Measurements from ENCODE around the gene SPTAN1. TPM values are rescaled to one million over a fixed set of nuclear protein-coding genes. Genes with fewer than 3 reads are reported as not detected.
A peak's percentile ranks its signal among the peaks of the same experiment; 100 is the strongest.
"Not testable (repeated sequence)": the region's sequence is repeated elsewhere in the genome, so short reads cannot be mapped to it uniquely, and the experiment has no call there.

The SPTAN1 gene
- total and polyA plus RNA-seq, 2 donors: 109 to 136 TPM

DNA sequence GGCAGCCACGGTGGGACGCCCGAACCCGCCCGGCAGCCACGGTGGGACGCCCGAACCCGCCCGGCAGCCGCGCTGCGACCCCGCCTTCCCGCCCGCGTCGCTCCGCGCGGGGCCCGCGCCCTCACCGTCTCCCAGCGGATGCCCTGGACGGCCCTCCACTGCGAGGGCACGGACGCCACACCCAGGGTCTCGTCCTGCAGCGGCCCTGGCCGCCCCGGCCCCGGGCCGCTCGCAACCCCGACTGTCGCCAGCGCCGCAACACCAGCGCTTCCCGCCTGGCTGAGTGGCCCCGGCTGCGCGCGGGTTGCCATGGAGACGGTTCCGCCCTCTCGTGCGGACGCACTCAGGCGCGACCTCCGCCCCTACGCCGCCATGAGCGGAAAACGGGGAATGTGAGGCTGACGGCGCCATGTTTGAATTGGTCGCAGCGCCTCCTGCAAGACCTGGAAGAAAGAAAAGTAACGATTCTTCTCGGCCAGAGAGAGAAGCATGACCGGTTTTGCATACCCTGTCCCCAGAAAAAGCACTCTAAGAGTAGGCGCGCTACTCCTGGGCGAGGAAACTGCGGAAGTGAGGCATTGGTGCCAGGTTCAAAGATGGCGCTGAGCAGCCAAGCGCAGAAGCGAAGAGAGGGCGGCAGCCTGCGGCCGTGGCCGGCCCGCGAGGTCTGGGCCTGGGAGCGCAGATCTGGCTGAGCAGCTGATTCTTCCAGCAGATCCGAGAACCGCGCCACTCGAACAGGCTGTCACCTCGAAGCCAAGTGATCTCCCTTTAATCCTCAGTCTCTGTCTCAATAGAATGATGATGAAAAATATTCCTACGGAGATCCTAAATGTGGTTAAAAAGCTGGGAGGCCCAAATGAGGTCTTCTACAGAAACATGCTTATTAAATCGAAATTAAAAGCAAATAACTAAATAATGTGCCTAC, 104.3 kb downstream of the SPTAN1 start, which contains the start of gene DYNC2I2:
Gene DYNC2I2, minus strand, starts transcription at position 432 of the 928 bp plus-strand sequence. Its CDS starts 121 bp downstream, at position 311.
- WGBS: under 1% methylated on average over 86 of the region's 86 CpGs
- Histone ChIP-seq H3K9me3 (ENCODE audit: control insufficient read depth in 2 of 2, insufficient read depth in 1 of 2, low read length in 1 of 2) (peaks cover 0 to 4% of the 10 kb centered on the region in 2 donors), H3K4me1 (ENCODE audit: control insufficient read depth in 2 of 2, insufficient read depth in 2 of 2, low read length in 2 of 2) (peaks cover 4 to 10% of the 10 kb centered on the region in 2 donors), H3K27ac (ENCODE audit: low read depth in 1 of 2, low read length in 1 of 2) (peak within 1 kb of the TSS; percentile 90 to 100), H3K36me3 (ENCODE audit: control insufficient read depth in 2 of 2, insufficient read depth in 2 of 2, low read length in 1 of 2) (peaks cover 0 to 2% of the 10 kb centered on the region in 2 donors), H3K27me3 (ENCODE audit: control insufficient read depth in 2 of 2, insufficient read depth in 1 of 2, low read length in 1 of 2) (no peaks in the 10 kb centered on the region), H3K4me3 (ENCODE audit: low read length in 2 of 2) (peak within 1 kb of the TSS; percentile 70 to 79)
- DNase-seq (ENCODE audit: low read depth in 6 of 9, low spot score in 9 of 9): peak; percentile 90 to 98 (median 94)

GRCh38 chr9:128657344-128657704, 104.9 kb downstream of the SPTAN1 start:
- peak overlapping the region; percentile 90 to 100 for H3K27ac ChIP-seq (ENCODE audit: low read depth in 1 of 2, low read length in 1 of 2)
- H3K27me3 ChIP-seq (ENCODE audit: control insufficient read depth in 2 of 2, insufficient read depth in 1 of 2, low read length in 1 of 2): no peaks in the 10 kb centered on the region
- peak overlapping the region; percentile 70 to 79 for H3K4me3 ChIP-seq (ENCODE audit: low read length in 2 of 2)
- WGBS: 98% methylated on average over 13 of the region's 13 CpGs
- peaks cover 4 to 10% of the 10 kb centered on the region in 2 donors for H3K4me1 ChIP-seq (ENCODE audit: control insufficient read depth in 2 of 2, insufficient read depth in 2 of 2, low read length in 2 of 2)
- no peak for DNase-seq (ENCODE audit: low read depth in 6 of 9, low spot score in 9 of 9)
- H3K9me3 ChIP-seq (ENCODE audit: control insufficient read depth in 2 of 2, insufficient read depth in 1 of 2, low read length in 1 of 2): peaks cover 0 to 4% of the 10 kb centered on the region in 2 donors
- peaks cover 0 to 2% of the 10 kb centered on the region in 2 donors for H3K36me3 ChIP-seq (ENCODE audit: control insufficient read depth in 2 of 2, insufficient read depth in 2 of 2, low read length in 1 of 2)

DNA sequence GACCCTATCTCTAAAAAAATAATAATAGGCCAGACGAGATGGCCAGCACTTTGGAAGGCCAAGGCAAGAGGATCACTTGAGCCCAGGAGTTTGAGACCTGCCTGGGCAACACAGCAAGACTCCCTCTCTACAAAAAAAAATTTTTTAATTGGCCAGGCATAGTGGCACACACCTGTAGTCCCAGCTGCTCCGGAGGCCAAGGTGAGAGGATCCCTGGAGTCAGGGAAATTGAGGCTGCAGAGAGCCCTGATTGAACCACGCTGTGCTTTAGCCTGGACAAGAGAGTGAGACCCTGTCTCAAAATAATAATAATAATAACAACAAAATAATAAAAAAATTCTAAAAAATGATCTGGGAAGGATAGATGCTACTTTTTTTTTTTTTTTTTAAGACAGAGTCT, 105.4 kb downstream of the SPTAN1 start:
- H3K27me3 ChIP-seq (ENCODE audit: control insufficient read depth in 2 of 2, insufficient read depth in 1 of 2, low read length in 1 of 2): no peaks in the 10 kb centered on the region
- peaks cover 0 to 2% of the 10 kb centered on the region in 2 donors for H3K36me3 ChIP-seq (ENCODE audit: control insufficient read depth in 2 of 2, insufficient read depth in 2 of 2, low read length in 1 of 2)
- H3K4me3 ChIP-seq (ENCODE audit: low read length in 2 of 2): no peak overlapping the region
- H3K27ac ChIP-seq (ENCODE audit: low read depth in 1 of 2, low read length in 1 of 2): no peak overlapping the region
- no peak for DNase-seq (ENCODE audit: low read depth in 6 of 9, low spot score in 9 of 9)
- H3K9me3 ChIP-seq (ENCODE audit: control insufficient read depth in 2 of 2, insufficient read depth in 1 of 2, low read length in 1 of 2): peaks cover 0 to 4% of the 10 kb centered on the region in 2 donors
- peaks cover 4 to 10% of the 10 kb centered on the region in 2 donors for H3K4me1 ChIP-seq (ENCODE audit: control insufficient read depth in 2 of 2, insufficient read depth in 2 of 2, low read length in 2 of 2)
- WGBS: over 99% methylated on average over 3 of the region's 3 CpGs

DNA sequence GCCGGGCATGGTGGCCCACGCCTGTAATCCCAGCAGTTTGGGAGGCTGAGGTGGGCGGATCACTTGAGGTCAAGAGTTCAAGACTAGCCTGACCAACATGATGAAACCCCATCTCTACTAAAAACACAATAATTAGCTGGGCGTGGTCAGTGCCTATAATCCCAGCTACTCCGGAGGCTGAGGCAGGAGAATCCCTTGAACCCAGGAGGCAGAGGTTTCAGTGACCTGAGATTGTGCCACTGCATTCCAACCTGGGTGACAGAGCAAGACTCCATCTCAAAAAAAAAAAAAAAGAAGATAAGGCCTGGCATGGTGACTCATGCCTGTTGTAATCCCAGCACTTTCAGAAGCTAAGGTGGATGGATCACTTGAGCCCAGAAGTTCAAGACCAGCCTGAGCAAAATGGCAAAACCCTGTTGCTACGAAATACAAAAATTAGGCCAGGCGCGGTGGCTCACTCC, 114.1 kb downstream of the SPTAN1 start:
- not testable (repeated sequence) for H3K27ac ChIP-seq (ENCODE audit: low read depth in 1 of 2, low read length in 1 of 2); H3K4me3 ChIP-seq (ENCODE audit: low read length in 2 of 2); H3K36me3 ChIP-seq (ENCODE audit: control insufficient read depth in 2 of 2, insufficient read depth in 2 of 2, low read length in 1 of 2); H3K4me1 ChIP-seq (ENCODE audit: control insufficient read depth in 2 of 2, insufficient read depth in 2 of 2, low read length in 2 of 2); H3K9me3 ChIP-seq (ENCODE audit: control insufficient read depth in 2 of 2, insufficient read depth in 1 of 2, low read length in 1 of 2); H3K27me3 ChIP-seq (ENCODE audit: control insufficient read depth in 2 of 2, insufficient read depth in 1 of 2, low read length in 1 of 2); DNase-seq (ENCODE audit: low read depth in 6 of 9, low spot score in 9 of 9)
- WGBS: 98% methylated on average over 8 of the region's 8 CpGs

DNA sequence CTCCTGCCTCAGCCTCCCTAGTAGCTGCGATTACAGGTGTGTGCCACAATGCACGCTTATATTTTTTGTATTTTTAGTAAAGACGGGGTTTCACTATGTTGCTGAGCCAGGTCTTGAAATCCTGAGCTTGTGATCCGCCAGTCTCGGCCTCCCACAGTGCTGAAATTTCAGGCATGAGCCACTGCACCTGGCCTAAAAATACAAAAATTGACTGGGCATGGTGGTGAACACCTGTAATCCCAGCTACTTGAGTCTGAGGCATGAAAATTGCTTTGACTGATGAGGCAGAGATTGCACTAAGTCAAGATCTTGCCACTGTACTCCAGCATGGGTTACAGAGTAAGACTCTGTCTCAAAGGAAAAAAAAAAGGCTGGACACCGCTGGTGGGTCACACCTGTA, 117.4 kb downstream of the SPTAN1 start:
- DNase-seq (ENCODE audit: low read depth in 6 of 9, low spot score in 9 of 9): no peak
- 97% methylated on average over 6 of the region's 6 CpGs for WGBS
- H3K9me3 ChIP-seq (ENCODE audit: control insufficient read depth in 2 of 2, insufficient read depth in 1 of 2, low read length in 1 of 2): no peaks in the 10 kb centered on the region
- H3K36me3 ChIP-seq (ENCODE audit: control insufficient read depth in 2 of 2, insufficient read depth in 2 of 2, low read length in 1 of 2): no peaks in the 10 kb centered on the region
- no peaks in the 10 kb centered on the region for H3K27me3 ChIP-seq (ENCODE audit: control insufficient read depth in 2 of 2, insufficient read depth in 1 of 2, low read length in 1 of 2)
- no peak overlapping the region for H3K4me3 ChIP-seq (ENCODE audit: low read length in 2 of 2)
- H3K27ac ChIP-seq (ENCODE audit: low read depth in 1 of 2, low read length in 1 of 2): no peak overlapping the region
- H3K4me1 ChIP-seq (ENCODE audit: control insufficient read depth in 2 of 2, insufficient read depth in 2 of 2, low read length in 2 of 2): no peaks in the 10 kb centered on the region

GRCh38 chr9:128675382-128675781, 123.0 kb downstream of the SPTAN1 start:
- no peaks in the 10 kb centered on the region for H3K36me3 ChIP-seq (ENCODE audit: control insufficient read depth in 2 of 2, insufficient read depth in 2 of 2, low read length in 1 of 2)
- H3K27me3 ChIP-seq (ENCODE audit: control insufficient read depth in 2 of 2, insufficient read depth in 1 of 2, low read length in 1 of 2): no peaks in the 10 kb centered on the region
- no peaks in the 10 kb centered on the region for H3K4me1 ChIP-seq (ENCODE audit: control insufficient read depth in 2 of 2, insufficient read depth in 2 of 2, low read length in 2 of 2)
- H3K4me3 ChIP-seq (ENCODE audit: low read length in 2 of 2): no peak overlapping the region
- no peaks in the 10 kb centered on the region for H3K9me3 ChIP-seq (ENCODE audit: control insufficient read depth in 2 of 2, insufficient read depth in 1 of 2, low read length in 1 of 2)
- WGBS: 99% methylated on average over 4 of the region's 4 CpGs
- no peak overlapping the region for H3K27ac ChIP-seq (ENCODE audit: low read depth in 1 of 2, low read length in 1 of 2)
- DNase-seq (ENCODE audit: low read depth in 6 of 9, low spot score in 9 of 9): no peak

DNA sequence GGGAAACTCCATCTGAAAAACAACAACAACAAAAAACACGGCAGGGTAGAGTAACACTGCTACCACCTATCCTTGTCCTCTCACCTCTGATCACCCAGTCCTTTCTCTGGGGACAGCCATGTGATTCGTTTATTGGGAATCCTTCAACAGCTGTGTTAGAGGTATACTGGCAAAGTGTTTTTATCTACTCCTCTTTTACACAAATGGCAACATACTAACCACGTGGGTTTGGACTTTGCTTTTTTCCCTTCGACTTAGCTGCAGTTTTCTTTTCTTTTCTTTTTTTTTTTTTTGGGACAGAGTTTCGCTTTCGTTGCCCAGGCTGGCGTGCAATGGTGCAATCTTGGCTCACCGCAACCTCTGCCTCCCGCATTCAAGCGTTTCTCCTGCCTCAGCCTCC, 125.4 kb downstream of the SPTAN1 start:
- no peak for DNase-seq (ENCODE audit: low read depth in 6 of 9, low spot score in 9 of 9)
- 97% methylated on average over 10 of the region's 10 CpGs for WGBS
- H3K27ac ChIP-seq (ENCODE audit: low read depth in 1 of 2, low read length in 1 of 2): no peak overlapping the region
- H3K36me3 ChIP-seq (ENCODE audit: control insufficient read depth in 2 of 2, insufficient read depth in 2 of 2, low read length in 1 of 2): no peaks in the 10 kb centered on the region
- no peaks in the 10 kb centered on the region for H3K27me3 ChIP-seq (ENCODE audit: control insufficient read depth in 2 of 2, insufficient read depth in 1 of 2, low read length in 1 of 2)
- H3K4me3 ChIP-seq (ENCODE audit: low read length in 2 of 2): no peak overlapping the region
- no peaks in the 10 kb centered on the region for H3K4me1 ChIP-seq (ENCODE audit: control insufficient read depth in 2 of 2, insufficient read depth in 2 of 2, low read length in 2 of 2)
- no peaks in the 10 kb centered on the region for H3K9me3 ChIP-seq (ENCODE audit: control insufficient read depth in 2 of 2, insufficient read depth in 1 of 2, low read length in 1 of 2)

Other genes starting within 250 kb of the SPTAN1 start
- gene TRUB2, start 230.1 kb upstream of the SPTAN1 start, total RNA-seq: 20.3 TPM
- gene TRUB2, start 230.1 kb upstream of the SPTAN1 start, polyA plus RNA-seq: 14.9 TPM
- 27.9 TPM for gene COQ4, start 229.7 kb upstream of the SPTAN1 start, total RNA-seq
- 61.7 TPM for gene COQ4, start 229.7 kb upstream of the SPTAN1 start, polyA plus RNA-seq
- gene SLC27A4, start 212.1 kb upstream of the SPTAN1 start, total RNA-seq: 6.7 TPM
- 20.7 TPM for gene SLC27A4, start 212.1 kb upstream of the SPTAN1 start, polyA plus RNA-seq
- 46.7 TPM for gene URM1, start 181.2 kb upstream of the SPTAN1 start, total RNA-seq
- 37.9 TPM for gene URM1, start 181.2 kb upstream of the SPTAN1 start, polyA plus RNA-seq
- 2.3 TPM for gene CERCAM, start 131.7 kb upstream of the SPTAN1 start, total RNA-seq
- gene CERCAM, start 131.7 kb upstream of the SPTAN1 start, polyA plus RNA-seq: 3.1 TPM
- gene ODF2, start 96.6 kb upstream of the SPTAN1 start, total RNA-seq: 34.4 TPM
- 22.7 TPM for gene ODF2, start 96.6 kb upstream of the SPTAN1 start, polyA plus RNA-seq
- gene GLE1, start 47.9 kb upstream of the SPTAN1 start, total RNA-seq: 36.8 TPM
- gene GLE1, start 47.9 kb upstream of the SPTAN1 start, polyA plus RNA-seq: 23.7 TPM
- 56.1 TPM for gene DYNC2I2, start 104.3 kb downstream of the SPTAN1 start, total RNA-seq
- gene DYNC2I2, start 104.3 kb downstream of the SPTAN1 start, polyA plus RNA-seq: 37.5 TPM
- 654 TPM for gene SET, start 136.6 kb downstream of the SPTAN1 start, total RNA-seq
- gene SET, start 136.6 kb downstream of the SPTAN1 start, polyA plus RNA-seq: 177 TPM
- gene PKN3, start 149.9 kb downstream of the SPTAN1 start, total RNA-seq: 3.8 TPM
- gene PKN3, start 149.9 kb downstream of the SPTAN1 start, polyA plus RNA-seq: 10.4 TPM
- 20.7 TPM for gene ZDHHC12, start 171.5 kb downstream of the SPTAN1 start, total RNA-seq
- gene ZDHHC12, start 171.5 kb downstream of the SPTAN1 start, polyA plus RNA-seq: 46.4 TPM
- 11.3 TPM for gene ZER1, start 219.3 kb downstream of the SPTAN1 start, total RNA-seq
- 23.0 TPM for gene ZER1, start 219.3 kb downstream of the SPTAN1 start, polyA plus RNA-seq
- gene TBC1D13, start 234.7 kb downstream of the SPTAN1 start, total RNA-seq: 5.0 TPM
- gene TBC1D13, start 234.7 kb downstream of the SPTAN1 start, polyA plus RNA-seq: 19.4 TPM